ENCODE data around the gene TMEM63C.

GRCh38 chr14:77219591-77219990, 38.0 kb downstream of the TMEM63C start:
- TF ChIP-seq, protein P1, sequence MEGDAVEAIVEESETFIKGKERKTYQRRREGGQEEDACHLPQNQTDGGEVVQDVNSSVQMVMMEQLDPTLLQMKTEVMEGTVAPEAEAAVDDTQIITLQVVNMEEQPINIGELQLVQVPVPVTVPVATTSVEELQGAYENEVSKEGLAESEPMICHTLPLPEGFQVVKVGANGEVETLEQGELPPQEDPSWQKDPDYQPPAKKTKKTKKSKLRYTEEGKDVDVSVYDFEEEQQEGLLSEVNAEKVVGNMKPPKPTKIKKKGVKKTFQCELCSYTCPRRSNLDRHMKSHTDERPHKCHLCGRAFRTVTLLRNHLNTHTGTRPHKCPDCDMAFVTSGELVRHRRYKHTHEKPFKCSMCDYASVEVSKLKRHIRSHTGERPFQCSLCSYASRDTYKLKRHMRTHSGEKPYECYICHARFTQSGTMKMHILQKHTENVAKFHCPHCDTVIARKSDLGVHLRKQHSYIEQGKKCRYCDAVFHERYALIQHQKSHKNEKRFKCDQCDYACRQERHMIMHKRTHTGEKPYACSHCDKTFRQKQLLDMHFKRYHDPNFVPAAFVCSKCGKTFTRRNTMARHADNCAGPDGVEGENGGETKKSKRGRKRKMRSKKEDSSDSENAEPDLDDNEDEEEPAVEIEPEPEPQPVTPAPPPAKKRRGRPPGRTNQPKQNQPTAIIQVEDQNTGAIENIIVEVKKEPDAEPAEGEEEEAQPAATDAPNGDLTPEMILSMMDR (tag by site-specific recombination; IDR thresholded peaks at IDR 0.05) = no peak
- TF ChIP-seq ZNF510 (tag by site-specific recombination; IDR thresholded peaks at IDR 0.05; ENCODE audit: insufficient replicate concordance) (no peak), ZNF76 (tag by site-specific recombination; IDR thresholded peaks at IDR 0.05; ENCODE audit: borderline replicate concordance, low read depth) (no peak)
- TF ChIP-seq, protein P2, sequence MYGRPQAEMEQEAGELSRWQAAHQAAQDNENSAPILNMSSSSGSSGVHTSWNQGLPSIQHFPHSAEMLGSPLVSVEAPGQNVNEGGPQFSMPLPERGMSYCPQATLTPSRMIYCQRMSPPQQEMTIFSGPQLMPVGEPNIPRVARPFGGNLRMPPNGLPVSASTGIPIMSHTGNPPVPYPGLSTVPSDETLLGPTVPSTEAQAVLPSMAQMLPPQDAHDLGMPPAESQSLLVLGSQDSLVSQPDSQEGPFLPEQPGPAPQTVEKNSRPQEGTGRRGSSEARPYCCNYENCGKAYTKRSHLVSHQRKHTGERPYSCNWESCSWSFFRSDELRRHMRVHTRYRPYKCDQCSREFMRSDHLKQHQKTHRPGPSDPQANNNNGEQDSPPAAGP (tag by site-specific recombination; IDR thresholded peaks at IDR 0.05) = no peak
